GM18526 (cell line): ENCODE measurements around the gene HDHD3.

Source experiments
- POLR2A ChIP-seq: IDR thresholded peaks from 3 replicates; pipeline ENCODE4 v1.6.1; 2011; ENCODE audit not compliant: insufficient read length; ENCODE audit errors: extremely low read depth

Gene HDHD3

DNA sequence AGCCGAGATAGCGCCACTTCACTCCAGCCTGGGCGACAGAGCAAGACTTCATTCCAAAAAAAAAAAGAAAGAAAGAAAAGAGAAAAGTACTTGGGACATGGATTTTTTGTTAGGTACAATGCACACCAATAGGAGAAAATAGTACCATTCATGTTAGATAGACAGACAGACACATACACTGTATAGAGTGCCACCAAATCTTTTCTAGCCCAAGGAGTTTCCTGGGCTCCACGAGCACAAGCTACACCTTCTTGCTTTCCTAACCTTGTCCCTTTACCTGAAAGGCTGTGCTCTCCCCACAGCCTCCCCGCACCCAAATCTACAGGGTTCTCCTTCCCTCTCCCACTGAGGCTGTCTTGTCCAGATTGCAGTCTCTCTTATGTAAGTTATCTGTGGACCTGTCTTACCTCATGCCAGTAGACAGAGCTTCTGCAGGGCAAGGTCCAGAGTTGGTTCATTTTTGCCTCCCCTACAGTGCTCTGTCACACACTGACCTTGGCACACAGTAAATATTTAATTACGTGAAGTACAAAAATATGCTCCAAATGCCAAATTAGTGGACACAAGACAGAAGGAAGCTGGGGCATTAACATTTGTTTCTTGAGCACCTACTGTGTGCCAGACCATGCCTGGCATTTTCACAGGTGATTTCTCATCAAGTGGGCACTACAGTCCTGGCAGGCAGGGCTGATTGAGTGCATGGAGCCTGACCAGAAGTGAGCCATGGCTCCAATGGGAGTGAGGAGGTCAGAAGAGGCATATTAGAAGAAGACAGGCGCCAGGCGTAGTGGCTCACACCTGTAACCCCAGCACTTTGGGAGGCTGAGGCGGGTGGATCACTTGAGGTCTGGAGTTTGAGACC lies 18.4 kb upstream of the HDHD3 start:
- TF ChIP-seq POLR2A, result no peak

DNA sequence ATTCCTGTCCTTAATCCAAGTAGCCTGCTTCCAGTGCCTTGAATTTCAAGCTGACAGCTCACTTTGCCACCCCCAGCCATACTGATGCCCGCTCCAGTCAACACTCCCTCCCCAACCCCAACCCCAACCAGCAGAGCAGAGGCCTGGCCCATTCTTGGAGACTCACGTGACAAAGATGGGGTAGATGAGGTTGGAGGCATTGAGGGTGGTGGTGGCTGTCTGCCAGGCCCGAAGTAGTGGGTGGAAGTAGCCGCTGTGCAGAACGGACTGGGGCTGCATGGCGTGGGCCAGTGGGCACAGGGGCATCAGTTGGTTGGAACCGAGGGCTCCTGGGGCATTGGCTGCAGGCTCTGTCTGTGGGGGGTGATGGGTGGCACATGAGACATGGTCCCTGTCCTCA lies 16.5 kb upstream of the HDHD3 start:
- no peak for TF ChIP-seq POLR2A

DNA sequence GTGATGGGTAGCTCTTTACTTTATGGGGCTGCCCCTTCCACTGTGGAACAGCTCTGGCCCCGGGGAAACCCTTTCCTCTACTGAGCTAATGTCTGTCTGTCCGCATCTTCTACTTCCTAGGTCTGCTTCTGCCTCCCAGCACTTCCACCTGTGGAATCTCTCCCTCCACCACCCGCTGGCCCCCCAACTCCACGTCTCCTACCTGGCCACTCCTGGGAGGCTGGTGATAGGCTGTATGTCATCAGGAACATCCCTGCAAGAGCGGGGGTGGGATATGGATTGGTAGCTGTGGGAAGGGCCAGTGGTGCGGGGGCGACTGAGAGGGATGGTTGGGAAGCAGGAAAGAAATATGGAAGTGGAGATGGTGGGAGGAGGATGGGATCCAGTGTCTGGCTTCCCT lies 15.1 kb upstream of the HDHD3 start:
- TF ChIP-seq POLR2A, result no peak

DNA sequence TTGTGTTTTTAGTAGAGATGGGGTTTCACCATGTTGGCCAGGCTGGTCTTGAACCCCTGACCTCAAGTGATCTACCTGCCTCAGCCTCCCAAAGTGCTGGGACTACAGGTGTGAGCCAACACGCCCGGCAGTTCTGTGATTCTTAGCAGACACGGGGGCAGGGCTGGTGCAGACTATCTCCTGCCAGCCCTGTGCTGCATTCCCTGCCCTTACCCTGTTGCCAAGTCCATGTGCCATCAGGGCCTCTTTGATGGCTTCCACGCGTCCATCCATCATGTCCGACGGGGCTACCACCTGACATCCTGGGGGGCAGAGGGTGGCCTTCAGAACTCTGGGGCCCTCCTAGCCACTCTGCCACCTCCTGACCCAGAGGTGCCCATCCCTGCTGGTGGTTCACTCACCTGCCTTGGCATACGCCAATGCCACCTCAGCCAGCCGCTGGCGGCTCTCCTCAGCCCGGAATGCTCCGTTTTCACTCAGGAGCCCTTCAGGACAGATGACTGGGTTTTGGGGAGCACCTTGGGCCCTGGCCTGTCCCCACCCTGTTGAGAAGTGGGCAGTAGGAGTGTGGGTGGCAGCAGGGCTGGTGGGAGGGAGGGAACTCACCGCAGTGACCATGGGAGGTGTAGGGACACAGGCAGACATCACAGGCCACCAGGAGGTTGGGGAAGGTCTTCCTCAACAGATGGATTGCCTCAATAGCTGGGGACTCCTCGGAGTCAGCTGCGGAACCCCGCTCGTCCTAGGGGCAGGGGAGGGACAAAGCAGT lies 13.6 kb upstream of the HDHD3 start:
- TF ChIP-seq POLR2A, result no peak

DNA sequence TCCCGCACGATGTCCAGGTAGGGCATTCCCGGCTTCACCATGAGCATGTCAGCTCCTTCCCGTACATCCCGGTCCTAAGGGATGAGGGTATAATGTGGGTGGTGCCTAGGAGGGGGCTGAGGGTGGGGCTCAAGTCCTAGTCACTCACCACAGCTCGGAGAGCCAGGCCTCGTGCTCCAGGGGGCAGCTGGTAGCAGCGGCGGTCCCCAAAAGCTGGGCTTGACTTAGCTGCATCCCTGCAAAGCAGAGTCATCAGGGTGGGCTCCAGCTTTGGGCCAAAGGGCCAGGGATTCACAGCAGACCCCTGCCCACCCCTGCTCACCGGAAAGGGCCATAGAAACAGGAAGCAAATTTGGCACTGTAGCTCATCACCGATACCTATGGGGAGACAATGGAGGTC lies 12.7 kb upstream of the HDHD3 start:
- TF ChIP-seq POLR2A, result no peak

DNA sequence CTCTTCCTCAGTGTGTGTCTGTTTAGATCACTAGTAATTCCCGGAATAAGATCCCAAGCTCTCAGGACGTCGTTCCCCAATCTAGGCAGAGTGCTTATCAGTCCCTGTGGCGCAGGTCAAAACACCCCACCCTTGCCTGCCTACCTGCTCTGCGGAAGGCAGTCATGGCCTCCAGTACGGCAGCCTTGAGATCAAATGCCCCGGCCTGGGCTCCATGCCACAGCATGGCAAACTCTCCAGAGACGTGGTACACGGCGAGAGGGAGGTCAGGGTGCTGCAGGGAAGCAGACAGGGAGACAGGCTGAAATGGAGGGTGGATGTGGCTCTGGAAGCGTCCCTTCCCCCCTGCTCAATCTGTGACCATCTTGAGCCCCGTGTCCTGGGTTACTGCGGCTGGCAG lies 12.0 kb upstream of the HDHD3 start:
- TF ChIP-seq POLR2A, result no peak

DNA sequence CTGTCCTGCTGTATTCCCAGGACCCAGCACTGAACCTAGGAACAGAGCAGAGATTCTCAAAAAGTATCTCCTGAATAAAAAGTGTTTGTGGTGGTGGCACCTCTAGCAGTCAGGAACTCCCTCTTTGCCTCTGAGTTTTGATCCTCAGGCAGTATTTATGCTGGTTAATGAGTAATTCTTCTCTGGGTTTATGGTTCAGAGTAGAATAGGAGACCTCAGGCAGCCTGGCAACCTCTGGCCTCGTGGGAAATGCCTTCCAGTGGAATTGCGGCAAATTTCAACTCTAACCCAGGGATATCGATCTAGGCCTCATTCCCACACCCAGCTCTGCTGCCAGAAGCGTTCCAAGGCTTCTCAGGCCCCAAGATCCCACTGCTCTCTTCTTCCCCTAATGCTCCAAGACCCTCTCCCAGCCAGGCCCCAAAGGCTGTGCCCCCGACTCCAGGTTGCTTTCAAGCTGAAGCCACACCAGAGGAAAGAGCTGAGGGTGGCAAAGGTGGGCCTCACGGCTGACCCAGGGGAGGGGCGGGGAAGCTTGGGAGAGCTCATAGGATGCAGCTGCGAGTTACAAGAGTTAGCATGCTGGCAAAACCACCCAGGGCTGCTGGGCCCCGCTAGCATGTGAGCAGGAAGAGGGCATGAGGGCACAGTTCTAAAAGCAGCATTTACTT lies 10.9 kb upstream of the HDHD3 start:
- TF ChIP-seq POLR2A, result no peak

DNA sequence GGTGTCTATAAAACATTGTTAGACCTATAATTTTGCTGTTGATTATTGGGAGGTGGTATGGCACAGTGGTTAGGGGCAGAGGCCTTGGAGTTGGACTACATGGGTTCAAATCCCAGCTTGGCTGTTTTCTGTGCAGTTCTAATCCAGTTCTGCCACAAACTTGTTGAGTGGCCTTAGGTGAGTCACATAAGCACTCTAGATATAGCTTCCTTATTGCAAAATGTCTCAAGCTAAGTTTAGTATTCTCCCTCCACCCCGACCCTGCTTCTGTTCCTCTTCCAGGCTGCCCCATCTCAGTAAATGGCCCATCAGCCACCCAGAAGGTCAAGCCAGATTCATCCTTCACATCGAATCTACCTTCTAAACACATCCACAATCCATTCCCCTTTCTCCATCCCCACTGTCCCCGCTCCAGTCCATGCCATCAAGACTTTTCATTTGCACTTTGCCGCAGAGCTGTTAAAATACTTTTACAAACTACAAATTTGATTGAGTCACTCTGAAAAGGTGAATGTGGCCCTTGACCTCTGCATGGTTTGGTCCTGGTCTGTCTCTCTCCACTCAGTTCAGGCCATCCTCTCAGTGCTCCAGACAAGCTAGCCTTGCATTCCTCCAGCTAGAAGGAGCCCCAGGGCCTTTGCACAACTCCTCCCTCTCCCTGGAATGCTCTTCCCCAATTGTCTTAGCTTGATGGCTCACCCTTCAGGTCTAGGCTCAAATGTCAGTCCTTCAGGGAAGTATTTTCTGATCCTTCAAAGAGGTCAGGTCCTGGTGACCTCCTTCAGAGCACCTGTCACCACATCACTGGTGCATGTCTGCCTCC lies 10.0 kb upstream of the HDHD3 start:
- no peak for TF ChIP-seq POLR2A

DNA sequence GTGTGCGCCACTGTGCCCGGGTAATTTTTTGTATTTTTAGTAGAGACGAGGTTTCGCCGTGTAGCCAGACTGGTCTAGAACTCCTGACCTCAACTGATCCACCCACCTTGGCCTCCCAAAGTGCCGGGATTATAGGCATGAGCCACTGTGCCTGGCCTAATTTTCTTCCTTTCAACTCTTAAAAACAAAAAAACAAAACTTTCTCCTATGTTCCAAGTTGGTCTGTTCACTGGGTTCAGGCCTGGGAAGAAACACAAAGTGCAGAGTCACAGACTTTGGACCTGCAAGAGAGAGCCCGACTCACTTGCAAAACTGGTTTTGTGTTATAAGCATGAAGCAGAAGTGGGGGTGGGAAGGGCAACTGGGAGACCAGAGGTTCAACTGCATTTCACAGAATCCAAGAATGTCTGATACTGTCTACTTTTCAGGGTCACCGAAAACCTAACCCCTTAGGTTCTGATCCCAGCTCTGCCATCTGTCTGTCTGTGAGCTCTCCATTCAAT lies 5.2 kb upstream of the HDHD3 start:
- no peak for TF ChIP-seq POLR2A

DNA sequence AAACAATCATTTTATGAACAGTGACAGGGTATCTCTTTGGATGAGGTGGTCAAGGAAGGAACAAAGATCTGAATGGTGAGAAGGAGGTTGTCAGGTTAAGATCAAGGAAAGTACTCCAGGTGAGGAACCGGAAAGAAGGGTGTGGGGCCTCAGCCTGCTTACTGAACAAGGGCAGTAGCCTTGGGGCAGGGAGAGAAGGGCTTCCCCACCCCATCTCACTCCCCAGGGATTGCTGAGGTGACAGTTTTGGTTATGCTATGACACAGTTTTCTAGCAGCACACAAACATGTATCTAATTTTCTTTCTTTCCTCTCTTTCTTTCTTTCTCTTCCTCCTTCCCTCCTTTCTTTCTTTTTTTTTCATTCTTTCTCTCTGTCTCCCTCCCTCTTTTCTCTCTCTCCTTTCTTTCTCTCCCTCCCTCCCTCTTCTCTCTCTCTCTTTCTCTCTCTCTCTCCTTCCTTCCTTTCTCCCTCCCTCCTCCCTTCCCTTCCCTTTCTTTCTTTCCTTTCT lies 4.1 kb upstream of the HDHD3 start:
- TF ChIP-seq POLR2A, result no peak

DNA sequence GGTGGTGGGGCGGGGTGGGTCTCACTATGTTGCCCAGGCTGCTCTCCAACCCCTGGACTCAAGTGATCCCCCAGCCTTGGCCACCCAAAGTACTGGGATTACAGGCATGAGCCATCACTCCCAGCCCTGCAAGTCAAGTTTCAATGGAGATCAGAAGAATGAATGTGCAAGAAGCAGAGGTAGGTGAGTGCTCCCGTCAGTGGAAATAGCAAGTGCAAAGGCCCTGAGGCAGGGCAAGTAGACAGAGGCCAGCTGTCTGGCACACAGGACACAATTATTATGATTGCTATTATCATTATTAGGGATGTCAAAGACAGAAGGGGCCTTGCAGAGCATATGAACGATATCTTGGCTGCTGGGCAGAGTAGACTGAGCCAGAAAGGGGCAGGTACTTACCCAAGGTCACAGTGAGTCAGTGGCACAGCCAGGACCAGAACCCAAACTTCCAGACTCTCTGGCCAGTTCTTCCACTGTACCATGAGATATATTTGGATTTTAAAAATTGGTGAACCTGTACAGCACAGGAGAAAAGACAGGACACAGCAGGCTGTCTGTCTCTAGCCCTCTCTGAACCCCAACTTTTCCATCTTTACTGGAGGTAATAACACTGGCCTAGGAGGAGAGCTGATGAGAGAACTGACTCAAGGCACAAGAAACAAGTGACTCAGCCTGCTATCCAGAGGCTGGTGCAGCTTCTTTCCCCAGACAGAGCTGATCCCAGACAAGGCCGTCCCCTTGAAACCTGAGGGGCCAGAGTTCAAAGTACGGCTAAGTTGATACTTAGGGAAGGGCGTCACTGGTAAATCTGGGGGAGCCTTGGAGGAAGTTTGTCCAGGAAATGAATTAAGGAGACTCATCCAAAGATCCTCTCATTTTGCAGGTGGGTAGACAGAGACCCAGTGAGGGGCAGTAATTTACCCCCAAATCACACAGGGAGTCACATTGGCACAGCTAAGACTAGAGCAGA lies 1.4 kb downstream of the HDHD3 start:
- TF ChIP-seq POLR2A, result no peak

DNA sequence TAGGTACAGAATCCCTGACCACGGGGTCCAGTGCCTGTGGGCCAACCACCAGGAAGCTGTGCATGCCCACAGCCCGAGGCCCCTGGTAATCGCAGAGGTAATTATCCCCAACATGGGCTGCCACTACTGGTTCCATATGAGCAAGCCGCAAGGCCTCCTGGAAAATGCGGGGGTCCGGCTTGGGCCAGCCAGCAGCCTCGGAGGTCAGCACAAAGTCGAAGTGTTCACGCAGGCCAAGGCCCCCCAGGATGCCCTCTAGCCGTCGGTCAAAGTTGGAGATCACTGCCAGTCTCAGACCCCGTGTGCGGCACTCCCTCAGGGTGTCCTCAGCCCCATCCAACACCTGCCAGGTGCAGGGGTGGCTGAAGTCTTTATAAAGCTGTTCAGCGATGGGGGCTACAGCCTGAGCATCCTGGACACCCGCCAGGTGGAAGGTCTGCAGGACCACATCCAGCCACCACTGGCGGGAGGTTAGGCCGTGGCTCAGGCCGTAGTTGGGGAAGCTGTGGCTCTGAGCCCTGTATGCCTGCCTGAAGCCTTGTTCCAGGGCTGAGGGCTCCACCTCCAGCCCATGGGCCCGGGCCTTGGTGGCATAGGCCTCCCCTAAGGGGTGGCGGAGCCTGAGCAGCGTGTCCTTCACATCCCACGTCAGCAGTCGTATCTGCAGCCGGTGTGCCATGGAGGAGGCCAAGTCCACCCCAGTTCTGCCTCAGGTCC lies 3.0 kb downstream of the HDHD3 start:
- no peak for TF ChIP-seq POLR2A

DNA sequence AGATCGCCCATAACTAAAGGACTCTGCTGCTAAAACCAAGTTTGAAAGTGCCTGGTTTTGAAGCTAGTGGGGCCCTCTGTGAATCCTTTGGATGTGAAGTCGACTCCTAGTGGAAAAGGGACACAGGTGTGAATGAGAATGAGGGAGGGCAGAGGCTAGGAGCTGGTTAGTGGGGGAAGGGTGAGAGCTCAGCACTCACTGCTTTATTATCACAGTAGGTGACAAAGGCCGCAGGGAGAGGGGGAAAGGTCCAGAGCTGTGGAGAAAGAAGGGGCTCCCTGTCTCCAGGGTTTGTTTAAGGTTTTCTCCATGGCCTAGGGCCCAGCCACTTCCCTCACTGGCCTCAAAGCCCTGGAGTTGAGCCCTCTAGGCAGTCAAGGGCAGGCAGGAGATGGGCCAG lies 3.5 kb downstream of the HDHD3 start:
- TF ChIP-seq POLR2A, result no peak
